ENCODE measurements around the gene MYADML2. TPM values are rescaled to one million over a fixed set of nuclear protein-coding genes. Genes with fewer than 3 reads are reported as not detected.

Gene MYADML2
- total RNA-seq, 1 experiment from 2014 or later: 0.46 TPM

- Mint-ChIP-seq H3K4me1 (peaks cover 21% of the 10 kb centered on the region), H3K4me3 (no peak overlapping the region), H3K27ac (no peak overlapping the region), H3K9me3 (no peaks in the 10 kb centered on the region), H3K27me3 (ENCODE audit: low read depth) (no peaks in the 10 kb centered on the region), H3K36me3 (no peaks in the 10 kb centered on the region)
- ChIA-PET POLR2A (interaction anchor here (0.6 kb wide), 1 partner anchor 9 kb away, joined by 3 read pairs; no protein-coding TSS in a partner anchor), CTCF (interaction anchor here (1.0 to 4.2 kb wide), 5 partner anchors 28 to 65 kb away, joined by 3 to 19 read pairs (median 5); partner anchors contain the start of genes DCXR and MAFG)
- DNase-seq (ENCODE audit: low spot score): no peak
- ATAC-seq: peak; percentile 5; the same call in 1 of the 2 replicates
- TF ChIP-seq ZNF423 (CRISPR knock-in tag; IDR thresholded peaks at IDR 0.05) (no peak), RELA (CRISPR knock-in tag; IDR thresholded peaks at IDR 0.05; ENCODE audit: borderline replicate concordance) (no peak), ELF4 (CRISPR knock-in tag; IDR thresholded peaks at IDR 0.05; ENCODE audit: low read depth) (no peak), ZNF425 (CRISPR knock-in tag; conservative IDR thresholded peaks at IDR 0.05) (no peak), GABPB1 (CRISPR knock-in tag; IDR thresholded peaks at IDR 0.05) (peak; percentile 88), PREB (CRISPR knock-in tag; IDR thresholded peaks at IDR 0.05; ENCODE audit: borderline replicate concordance) (peak; percentile 61; the same call in 1 of the 2 replicates)
These were observed 45.5 kb upstream of the MYADML2 start for GRCh38 chr17:81992306-81993102.

- TF ChIP-seq ZNF423 (CRISPR knock-in tag; IDR thresholded peaks at IDR 0.05) (no peak), ZNF671 (CRISPR knock-in tag; IDR thresholded peaks at IDR 0.05) (no peak), GABPB1 (CRISPR knock-in tag; IDR thresholded peaks at IDR 0.05) (peak; percentile 73)
- peak; percentile 52 for DNase-seq (ENCODE audit: low spot score)
- Mint-ChIP-seq H3K4me3 (no peak overlapping the region), H3K27me3 (ENCODE audit: low read depth) (no peaks in the 10 kb centered on the region), H3K36me3 (peaks cover under 1% of the 10 kb centered on the region; the same call in 1 of the 2 replicates), H3K4me1 (peaks cover 21% of the 10 kb centered on the region), H3K27ac (0 out of 2 replicates have a peak overlapping the region, but pooled peaks have one; percentile 41), H3K9me3 (no peaks in the 10 kb centered on the region)
- peak; percentile 57 for ATAC-seq
- ChIA-PET POLR2A (no interaction called here), CTCF (interaction anchor here (1.0 to 4.2 kb wide), 6 partner anchors 28 to 64 kb away, joined by 3 to 19 read pairs (median 6); partner anchors contain the start of genes CENPX, DCXR, LRRC45 and MAFG)
These were observed 44.8 kb upstream of the MYADML2 start for GRCh38 chr17:81991684-81992305.

GRCh38 chr17:81990836-81991683, 44.0 kb upstream of the MYADML2 start:
- ATAC-seq (no peak), DNase-seq (ENCODE audit: low spot score) (no peak)
- TF ChIP-seq ZNF317 (CRISPR knock-in tag; IDR thresholded peaks at IDR 0.05; ENCODE audit: borderline replicate concordance, low read depth): no peak
- TF ChIP-seq ZNF423 (CRISPR knock-in tag; IDR thresholded peaks at IDR 0.05): 0 out of 2 replicates have a peak, but pooled peaks have one; percentile 13
- Mint-ChIP-seq H3K9me3 (no peaks in the 10 kb centered on the region), H3K27me3 (ENCODE audit: low read depth) (no peaks in the 10 kb centered on the region), H3K27ac (peak overlapping the region; percentile 95), H3K4me3 (no peak overlapping the region), H3K4me1 (peaks cover 21% of the 10 kb centered on the region), H3K36me3 (peaks cover 5% of the 10 kb centered on the region; the same call in 1 of the 2 replicates)
- CTCF ChIA-PET: interaction anchor here (1.0 to 4.2 kb wide), 6 partner anchors 29 to 63 kb away, joined by 3 to 19 read pairs (median 6); partner anchors contain the start of genes CENPX, DCXR, LRRC45 and MAFG
- POLR2A ChIA-PET: no interaction called here

- ChIA-PET POLR2A (no interaction called here), CTCF (no interaction called here)
- no peak for TF ChIP-seq ZNF121 (CRISPR knock-in tag; IDR thresholded peaks at IDR 0.05)
- DNase-seq (ENCODE audit: low spot score) (no peak), ATAC-seq (no peak)
- Mint-ChIP-seq H3K4me3 (no peak overlapping the region), H3K27me3 (ENCODE audit: low read depth) (no peaks in the 10 kb centered on the region), H3K36me3 (peaks cover 22% of the 10 kb centered on the region), H3K9me3 (no peaks in the 10 kb centered on the region), H3K4me1 (peaks cover 12% of the 10 kb centered on the region), H3K27ac (no peak overlapping the region)
These were observed 40.2 kb upstream of the MYADML2 start for GRCh38 chr17:81987161-81987770.
